GM23338 (cell line): ENCODE data around the gene ATG16L2. TPM values are rescaled to one million over a fixed set of nuclear protein-coding genes. Genes with fewer than 3 reads are reported as not detected.

Source experiments
- ATAC-seq: fragments of 200-7000 bp; cut with Tn5 transposase; 3 replicates; pipeline ENCODE4 v1.9.1; 2020
- DNase-seq: peaks from one replicate; pipeline ENCODE4 v3.0.0-alpha.2; 2015; ENCODE audit warnings: low spot score
- H2AFZ ChIP-seq: fragments of 200-600 bp; sonication (generic); 2 replicates; pipeline ENCODE4 v1.8.0; 2016; ENCODE audit warnings: antibody characterized with exemption, mild to moderate bottlenecking, moderate library complexity
- H3F3A ChIP-seq: fragments of 200-600 bp; sonication (generic); replicated peaks from 2 replicates; pipeline ENCODE4 v1.8.0; 2017; ENCODE audit warnings: antibody characterized with exemption, mixed run types, low read depth
- H3K27ac ChIP-seq: fragments of 200-600 bp; sonication (generic); 2 replicates; pipeline ENCODE4 v1.6.1; 2016; ENCODE audit warnings: low read depth
- H3K27me3 ChIP-seq: fragments of 200-600 bp; sonication (generic); 2 replicates; pipeline ENCODE4 v1.8.0; 2016; ENCODE audit warnings: mild to moderate bottlenecking, mixed run types, moderate library complexity; ENCODE audit not compliant: insufficient read depth
- H3K36me3 ChIP-seq: fragments of 200-600 bp; sonication (generic); 2 replicates; pipeline ENCODE4 v1.8.0; 2016; ENCODE audit warnings: mild to moderate bottlenecking; ENCODE audit not compliant: insufficient read depth
- H3K4me1 ChIP-seq: fragments of 200-600 bp; sonication (generic); 2 replicates; pipeline ENCODE4 v1.8.0; 2016; ENCODE audit warnings: mild to moderate bottlenecking, moderate library complexity; ENCODE audit not compliant: insufficient read depth
- H3K4me2 ChIP-seq: fragments of 200-600 bp; sonication (generic); 2 replicates; pipeline ENCODE4 v1.7.1; 2017; ENCODE audit warnings: mixed run types
- H3K4me3 ChIP-seq: fragments of 200-600 bp; sonication (generic); 2 replicates; pipeline ENCODE4 v1.6.1; 2016; ENCODE audit warnings: mixed run types
- H3K79me2 ChIP-seq: fragments of 200-600 bp; sonication (generic); replicated peaks from 2 replicates; pipeline ENCODE4 v1.8.0; 2017; ENCODE audit warnings: mild to moderate bottlenecking; ENCODE audit not compliant: insufficient read depth
- H3K9me2 ChIP-seq: fragments of 200-600 bp; sonication (generic); 2 replicates; pipeline ENCODE4 v1.8.0; 2017; ENCODE audit not compliant: insufficient read depth
- H4K20me1 ChIP-seq: fragments of 200-600 bp; sonication (generic); replicated peaks from 2 replicates; pipeline ENCODE4 v1.8.0; 2017; ENCODE audit warnings: mild to moderate bottlenecking; ENCODE audit not compliant: insufficient read depth
- H3K27ac Mint-ChIP-seq: 2 replicates; pipeline ENCODE4 v1.8.0; 2020; ENCODE audit warnings: inconsistent platforms, mild to moderate bottlenecking, moderate library complexity, mixed read lengths
- H3K27me3 Mint-ChIP-seq: 3 replicates; pipeline ENCODE4 v1.8.0; 2022; ENCODE audit warnings: low read depth, mild to moderate bottlenecking, moderate library complexity, mixed read lengths, inconsistent platforms; ENCODE audit not compliant: insufficient read depth, poor library complexity
- H3K36me3 Mint-ChIP-seq: 3 replicates; pipeline ENCODE4 v1.8.0; 2021; ENCODE audit warnings: low read depth, mild to moderate bottlenecking, inconsistent platforms, moderate library complexity, mixed read lengths
- H3K4me1 Mint-ChIP-seq: 3 replicates; pipeline ENCODE4 v1.8.0; 2020; ENCODE audit warnings: mild to moderate bottlenecking, inconsistent platforms, mixed read lengths
- H3K4me3 Mint-ChIP-seq: 3 replicates; pipeline ENCODE4 v1.8.0; 2021; ENCODE audit warnings: moderate library complexity, mild to moderate bottlenecking, inconsistent platforms, mixed read lengths
- H3K9me3 Mint-ChIP-seq: 3 replicates; pipeline ENCODE4 v1.8.0; 2020; ENCODE audit warnings: moderate library complexity, mild to moderate bottlenecking, inconsistent platforms, mixed read lengths
- CREB1 ChIP-seq: fragments of 250-450 bp; sonication (Bioruptor Pico); IDR thresholded peaks from 2 replicates; pipeline ENCODE4 v1.5.0; 2020; ENCODE audit warnings: low read depth, mild to moderate bottlenecking, moderate library complexity
- CTCF ChIP-seq, 2 experiments: fragments of 200-600 bp in 1 of 2; sonication (generic) in 1 of 2; conservative IDR thresholded peaks; 2 replicates each; pipeline versions ENCODE4 v1.5.1 to v1.6.1; 2016 to 2017; ENCODE audit warnings: antibody characterized with exemption in 2 of 2, low read depth in 2 of 2, mild to moderate bottlenecking in 2 of 2, moderate library complexity in 1 of 2
- ETS1 ChIP-seq: IDR thresholded peaks from 2 replicates; pipeline ENCODE4 v1.6.1; 2016; ENCODE audit warnings: antibody characterized with exemption
- EZH2 ChIP-seq: fragments of 200-600 bp; sonication (generic); IDR thresholded peaks from one replicate; pipeline ENCODE4 v1.8.0; 2017; ENCODE audit warnings: antibody characterized with exemption, mild to moderate bottlenecking, low read depth; ENCODE audit not compliant: unreplicated experiment
- EZH2phosphoT487 ChIP-seq: fragments of 200-600 bp; sonication (generic); IDR thresholded peaks from one replicate; pipeline ENCODE4 v1.8.1; 2018; ENCODE audit warnings: antibody characterized with exemption; ENCODE audit not compliant: unreplicated experiment
- NANOG ChIP-seq: IDR thresholded peaks from 2 replicates; pipeline ENCODE4 v1.6.1; 2016; ENCODE audit warnings: antibody characterized with exemption, borderline replicate concordance
- POLR2AphosphoS5 ChIP-seq: IDR thresholded peaks from 2 replicates; pipeline ENCODE4 v1.6.1; 2016; ENCODE audit warnings: antibody characterized with exemption, low read depth
- ZNF331 ChIP-seq: fragments of 250-450 bp; sonication (Bioruptor Pico); IDR thresholded peaks from 2 replicates; pipeline ENCODE4 v1.5.0; 2020; ENCODE audit warnings: low read depth, mild to moderate bottlenecking, moderate library complexity
- ZNF462 ChIP-seq: fragments of 250-450 bp; sonication (Bioruptor Pico); IDR thresholded peaks from 2 replicates; pipeline ENCODE4 v1.5.0; 2020; ENCODE audit warnings: mild to moderate bottlenecking, moderate library complexity
- polyA plus RNA-seq: library from polyadenylated mRNA; unstranded; fragments of >200 nt; fragmentation: Nextera tagmentation; extraction: Ambion mirVana; gene quantifications from 2 replicates; pipeline ENCODE4 v1.2.1, GENCODE V29; 2016
- total RNA-seq: library from RNA; depleted of rRNA; stranded (reverse); fragments of >200 nt; shearing (Covaris generic); gene quantifications from 2 replicates; pipeline ENCODE4 v1.2.3, GENCODE V29; 2014

ATG16L2 gene
- total and polyA plus RNA-seq, 2 experiments from 2014 or later = 9.6 to 24.6 TPM

- no peak for TF ChIP-seq POLR2AphosphoS5
- TF ChIP-seq EZH2 = no peak
- TF ChIP-seq NANOG = no peak
- TF ChIP-seq EZH2phosphoT487 = no peak
- no peak for TF ChIP-seq ZNF331 (CRISPR knock-in tag)
- no peak for TF ChIP-seq ZNF462
- no peak for TF ChIP-seq CTCF (conservative IDR thresholded peaks at IDR 0.05; ENCODE audit: low read depth in 2 of 2)
- no peak for TF ChIP-seq CREB1 (CRISPR knock-in tag)
- TF ChIP-seq ETS1 = no peak
- Mint-ChIP-seq H3K27me3 (peaks cover 17% of the 10 kb centered on the region), H3K9me3 (no peaks in the 10 kb centered on the region), H3K27ac (no peak overlapping the region), H3K36me3 (no peaks in the 10 kb centered on the region), H3K4me1 (peaks cover 37% of the 10 kb centered on the region), H3K4me3 (no peak overlapping the region)
- Histone ChIP-seq H3K4me1 (peaks cover 14% of the 10 kb centered on the region; the same call in 1 of the 2 replicates), H3K36me3 (no peaks in the 10 kb centered on the region), H3K4me2 (no peak overlapping the region), H2AFZ (no peak overlapping the region), H4K20me1 (no peaks in the 10 kb centered on the region; the same call in 1 of the 2 replicates), H3K9me2 (no peaks in the 10 kb centered on the region), H3K27me3 (no peaks in the 10 kb centered on the region), H3K4me3 (no peak overlapping the region), H3K79me2 (no peaks in the 10 kb centered on the region), H3F3A (no peaks in the 10 kb centered on the region; the same call in 1 of the 2 replicates), H3K27ac (no peak overlapping the region)
- ATAC-seq (no peak), DNase-seq (no peak)
Observed at GRCh38 chr11:72766152-72766902, 47.9 kb upstream of the ATG16L2 start.
